ENCODE results near the gene CFAP69.
A peak's percentile ranks its signal among the peaks of the same experiment; 100 is the strongest.

CFAP69 gene

GRCh38 chr7:90242369-90243168 lies 2.4 kb upstream of the CFAP69 start:
- POLR2A ChIA-PET, result interaction anchor here (2.2 kb wide), 1 partner anchor 31 kb away, joined by 18 read pairs; the partner anchor contains the start of gene STEAP2
- DNase-seq (ENCODE audit: extremely low spot score), result no peak
- TF ChIP-seq LEF1 (IDR thresholded peaks at IDR 0.05; ENCODE audit: borderline replicate concordance) (no peak), PKNOX1 (IDR thresholded peaks at IDR 0.05) (no peak), FOXA1 (IDR thresholded peaks at IDR 0.05) (no peak), ZNF384 (IDR thresholded peaks at IDR 0.05) (no peak), TARDBP (IDR thresholded peaks at IDR 0.05) (no peak), L3MBTL2 (conservative IDR thresholded peaks at IDR 0.05) (no peak), SUZ12 (IDR thresholded peaks at IDR 0.05) (no peak), HDGF (IDR thresholded peaks at IDR 0.05; ENCODE audit: borderline replicate concordance) (no peak), ELF4 (IDR thresholded peaks at IDR 0.05) (no peak), CTBP1 (IDR thresholded peaks at IDR 0.05; ENCODE audit: borderline replicate concordance) (no peak), FOXM1 (IDR thresholded peaks at IDR 0.05; ENCODE audit: borderline replicate concordance) (no peak), BHLHE40 (IDR thresholded peaks at IDR 0.05; ENCODE audit: borderline replicate concordance) (no peak), NFRKB (IDR thresholded peaks at IDR 0.05) (no peak), FOXK2 (IDR thresholded peaks at IDR 0.05) (no peak), ARNT (IDR thresholded peaks at IDR 0.05) (no peak)
- CTCF ChIA-PET, result no interaction called here

GRCh38 chr7:90243556-90243955 lies 1.4 kb upstream of the CFAP69 start:
- ChIA-PET POLR2A (interaction anchor here (2.2 kb wide), 1 partner anchor 32 kb away, joined by 18 read pairs; the partner anchor contains the start of gene STEAP2), CTCF (interaction anchor here (0.8 kb wide), 1 partner anchor 32 kb away, joined by 5 read pairs; the partner anchor contains the start of gene STEAP2)
- DNase-seq (ENCODE audit: extremely low spot score), result no peak
- no peak for TF ChIP-seq NFRKB (IDR thresholded peaks at IDR 0.05)

- ChIA-PET CTCF (interaction anchor here (0.8 kb wide), 1 partner anchor 33 kb away, joined by 5 read pairs; the partner anchor contains the start of gene STEAP2), POLR2A (interaction anchor here (2.2 kb wide), 1 partner anchor 33 kb away, joined by 18 read pairs; the partner anchor contains the start of gene STEAP2)
- no peak for TF ChIP-seq LEF1 (IDR thresholded peaks at IDR 0.05; ENCODE audit: borderline replicate concordance)
- TF ChIP-seq BHLHE40 (IDR thresholded peaks at IDR 0.05; ENCODE audit: borderline replicate concordance), result no peak
- TF ChIP-seq CTBP1 (IDR thresholded peaks at IDR 0.05; ENCODE audit: borderline replicate concordance), result no peak
- no peak for TF ChIP-seq FOXA1 (IDR thresholded peaks at IDR 0.05)
- TF ChIP-seq SP1 (IDR thresholded peaks at IDR 0.05), result no peak
- no peak for TF ChIP-seq NFRKB (IDR thresholded peaks at IDR 0.05)
- no peak for TF ChIP-seq ARNT (IDR thresholded peaks at IDR 0.05)
- no peak for TF ChIP-seq PKNOX1 (IDR thresholded peaks at IDR 0.05)
- TF ChIP-seq FOXM1 (IDR thresholded peaks at IDR 0.05; ENCODE audit: borderline replicate concordance), result no peak
- TF ChIP-seq FOXK2 (IDR thresholded peaks at IDR 0.05), result no peak
- TF ChIP-seq ZNF384 (IDR thresholded peaks at IDR 0.05), result no peak
- TF ChIP-seq ELF4 (IDR thresholded peaks at IDR 0.05), result no peak
- no peak for TF ChIP-seq SUZ12 (IDR thresholded peaks at IDR 0.05)
- TF ChIP-seq HDGF (IDR thresholded peaks at IDR 0.05; ENCODE audit: borderline replicate concordance), result no peak
- no peak for TF ChIP-seq L3MBTL2 (conservative IDR thresholded peaks at IDR 0.05)
- no peak for TF ChIP-seq TARDBP (IDR thresholded peaks at IDR 0.05)
- DNase-seq (ENCODE audit: extremely low spot score), result no peak
Observed at GRCh38 chr7:90244565-90244908, 437 bp upstream of the CFAP69 start.

GRCh38 chr7:90246171-90246570 lies 1.2 kb downstream of the CFAP69 start:
- ChIA-PET CTCF (interaction anchor here (0.8 kb wide), 1 partner anchor 182 kb away, joined by 3 read pairs; no protein-coding TSS in a partner anchor), POLR2A (no interaction called here)
- TF ChIP-seq PKNOX1 (IDR thresholded peaks at IDR 0.05), result no peak
- no peak for TF ChIP-seq NFRKB (IDR thresholded peaks at IDR 0.05)
- TF ChIP-seq HDGF (IDR thresholded peaks at IDR 0.05; ENCODE audit: borderline replicate concordance), result no peak
- TF ChIP-seq ELF4 (IDR thresholded peaks at IDR 0.05), result no peak
- TF ChIP-seq FOXM1 (IDR thresholded peaks at IDR 0.05; ENCODE audit: borderline replicate concordance), result no peak
- no peak for TF ChIP-seq FOXA1 (IDR thresholded peaks at IDR 0.05)
- no peak for TF ChIP-seq CTBP1 (IDR thresholded peaks at IDR 0.05; ENCODE audit: borderline replicate concordance)
- TF ChIP-seq L3MBTL2 (conservative IDR thresholded peaks at IDR 0.05), result no peak
- no peak for TF ChIP-seq FOXK2 (IDR thresholded peaks at IDR 0.05)
- no peak for TF ChIP-seq SP1 (IDR thresholded peaks at IDR 0.05)
- no peak for TF ChIP-seq ZNF384 (IDR thresholded peaks at IDR 0.05)
- TF ChIP-seq SUZ12 (IDR thresholded peaks at IDR 0.05), result no peak
- TF ChIP-seq BHLHE40 (IDR thresholded peaks at IDR 0.05; ENCODE audit: borderline replicate concordance), result no peak
- no peak for TF ChIP-seq ARNT (IDR thresholded peaks at IDR 0.05)
- TF ChIP-seq TARDBP (IDR thresholded peaks at IDR 0.05), result no peak
- TF ChIP-seq LEF1 (IDR thresholded peaks at IDR 0.05; ENCODE audit: borderline replicate concordance), result no peak
- peak; percentile 14 for DNase-seq (ENCODE audit: extremely low spot score)

- DNase-seq (ENCODE audit: extremely low spot score), result no peak
- CTCF ChIA-PET, result no interaction called here
- POLR2A ChIA-PET, result no interaction called here
- no peak for TF ChIP-seq ZNF384 (IDR thresholded peaks at IDR 0.05)
Observed at GRCh38 chr7:90248706-90249105, 3.7 kb downstream of the CFAP69 start.

- TF ChIP-seq NFRKB (IDR thresholded peaks at IDR 0.05) (no peak), BHLHE40 (IDR thresholded peaks at IDR 0.05; ENCODE audit: borderline replicate concordance) (no peak), SUZ12 (IDR thresholded peaks at IDR 0.05) (no peak), HDGF (IDR thresholded peaks at IDR 0.05; ENCODE audit: borderline replicate concordance) (no peak), CTBP1 (IDR thresholded peaks at IDR 0.05; ENCODE audit: borderline replicate concordance) (no peak), ARNT (IDR thresholded peaks at IDR 0.05) (no peak), LEF1 (IDR thresholded peaks at IDR 0.05; ENCODE audit: borderline replicate concordance) (no peak), ELF4 (IDR thresholded peaks at IDR 0.05) (no peak), ZNF384 (IDR thresholded peaks at IDR 0.05) (no peak), SP1 (IDR thresholded peaks at IDR 0.05) (no peak), FOXA1 (IDR thresholded peaks at IDR 0.05) (no peak)
- no peak for DNase-seq (ENCODE audit: extremely low spot score)
- CTCF ChIA-PET, result interaction anchor here (1.1 kb wide), 1 partner anchor 18 kb away, joined by 3 read pairs; no protein-coding TSS in a partner anchor
- POLR2A ChIA-PET, result no interaction called here
Observed at GRCh38 chr7:90250601-90251303, 5.8 kb downstream of the CFAP69 start.
